Sigmoid colon (tissue), 4 donors: ENCODE measurements around the gene SMIM45.

Experiments
- POLR2A ChIP-seq, 2 donors: fragments of 450-650 bp; IDR thresholded peaks; one replicate each; pipeline ENCODE4 v1.6.1; 2016; ENCODE audit warnings: antibody characterized with exemption in 2 of 2, mild to moderate bottlenecking in 2 of 2, moderate library complexity in 2 of 2
- POLR2AphosphoS5 ChIP-seq, 4 donors: sonication (generic); formaldehyde crosslinking; IDR thresholded peaks; one replicate each; pipeline ENCODE4 v1.6.1; 2017; ENCODE audit warnings: antibody characterized with exemption in 4 of 4
- TF ChIP-seq, protein P1 (sequence below), 4 experiments: fragments of 450-650 bp in 3 of 4; fragments of 200-600 bp in 1 of 4; IDR thresholded peaks; one replicate each; pipeline ENCODE4 v1.5.1; 2016 to 2019; ENCODE audit warnings: antibody characterized with exemption in 4 of 4, mild to moderate bottlenecking in 3 of 4, moderate library complexity in 2 of 4

DNA sequence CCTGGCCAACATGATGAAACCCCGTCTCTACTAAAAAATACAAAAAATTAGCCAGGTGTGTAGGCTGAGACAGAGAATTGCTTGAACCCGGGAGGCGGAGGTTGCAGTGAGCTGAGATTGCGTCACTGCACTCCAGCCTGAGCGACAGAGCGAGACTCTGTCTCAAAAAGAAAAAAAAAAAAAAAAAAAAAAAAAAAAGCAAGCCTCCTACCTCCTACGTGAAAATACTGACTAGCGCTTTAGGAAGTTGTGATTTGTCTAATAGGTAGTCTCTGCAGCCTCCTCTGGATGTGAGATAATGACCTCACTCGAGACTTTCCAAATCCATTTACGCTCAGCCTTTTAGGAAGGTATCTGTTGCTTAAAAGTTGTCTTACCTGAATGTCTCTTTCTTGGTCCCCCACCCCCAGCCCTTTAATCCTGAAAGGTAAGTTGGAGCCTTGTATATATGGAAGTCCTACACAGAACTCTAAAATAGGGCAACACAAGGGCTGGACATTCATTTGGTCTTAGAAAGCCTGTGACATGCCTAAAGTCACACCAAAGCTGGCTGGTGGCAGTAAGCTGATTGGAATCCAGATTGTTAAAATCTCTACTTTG lies 22.8 kb downstream of the SMIM45 start:
- TF ChIP-seq, protein P1, sequence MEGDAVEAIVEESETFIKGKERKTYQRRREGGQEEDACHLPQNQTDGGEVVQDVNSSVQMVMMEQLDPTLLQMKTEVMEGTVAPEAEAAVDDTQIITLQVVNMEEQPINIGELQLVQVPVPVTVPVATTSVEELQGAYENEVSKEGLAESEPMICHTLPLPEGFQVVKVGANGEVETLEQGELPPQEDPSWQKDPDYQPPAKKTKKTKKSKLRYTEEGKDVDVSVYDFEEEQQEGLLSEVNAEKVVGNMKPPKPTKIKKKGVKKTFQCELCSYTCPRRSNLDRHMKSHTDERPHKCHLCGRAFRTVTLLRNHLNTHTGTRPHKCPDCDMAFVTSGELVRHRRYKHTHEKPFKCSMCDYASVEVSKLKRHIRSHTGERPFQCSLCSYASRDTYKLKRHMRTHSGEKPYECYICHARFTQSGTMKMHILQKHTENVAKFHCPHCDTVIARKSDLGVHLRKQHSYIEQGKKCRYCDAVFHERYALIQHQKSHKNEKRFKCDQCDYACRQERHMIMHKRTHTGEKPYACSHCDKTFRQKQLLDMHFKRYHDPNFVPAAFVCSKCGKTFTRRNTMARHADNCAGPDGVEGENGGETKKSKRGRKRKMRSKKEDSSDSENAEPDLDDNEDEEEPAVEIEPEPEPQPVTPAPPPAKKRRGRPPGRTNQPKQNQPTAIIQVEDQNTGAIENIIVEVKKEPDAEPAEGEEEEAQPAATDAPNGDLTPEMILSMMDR (IDR thresholded peaks at IDR 0.05): no peak
- TF ChIP-seq POLR2A (IDR thresholded peaks at IDR 0.05) (no peak), POLR2AphosphoS5 (IDR thresholded peaks at IDR 0.05) (no peak)
